UCSD-AML1 (cell line): ENCODE results near the gene MYDGF.
A peak's percentile ranks its signal among the peaks of the same experiment; 100 is the strongest.

Source experiments
- DNase-seq: peaks from one replicate; lab custom pipeline; 2025; ENCODE audit not compliant: unreplicated experiment; lab: John Stamatoyannopoulos, UW

MYDGF gene

DNA sequence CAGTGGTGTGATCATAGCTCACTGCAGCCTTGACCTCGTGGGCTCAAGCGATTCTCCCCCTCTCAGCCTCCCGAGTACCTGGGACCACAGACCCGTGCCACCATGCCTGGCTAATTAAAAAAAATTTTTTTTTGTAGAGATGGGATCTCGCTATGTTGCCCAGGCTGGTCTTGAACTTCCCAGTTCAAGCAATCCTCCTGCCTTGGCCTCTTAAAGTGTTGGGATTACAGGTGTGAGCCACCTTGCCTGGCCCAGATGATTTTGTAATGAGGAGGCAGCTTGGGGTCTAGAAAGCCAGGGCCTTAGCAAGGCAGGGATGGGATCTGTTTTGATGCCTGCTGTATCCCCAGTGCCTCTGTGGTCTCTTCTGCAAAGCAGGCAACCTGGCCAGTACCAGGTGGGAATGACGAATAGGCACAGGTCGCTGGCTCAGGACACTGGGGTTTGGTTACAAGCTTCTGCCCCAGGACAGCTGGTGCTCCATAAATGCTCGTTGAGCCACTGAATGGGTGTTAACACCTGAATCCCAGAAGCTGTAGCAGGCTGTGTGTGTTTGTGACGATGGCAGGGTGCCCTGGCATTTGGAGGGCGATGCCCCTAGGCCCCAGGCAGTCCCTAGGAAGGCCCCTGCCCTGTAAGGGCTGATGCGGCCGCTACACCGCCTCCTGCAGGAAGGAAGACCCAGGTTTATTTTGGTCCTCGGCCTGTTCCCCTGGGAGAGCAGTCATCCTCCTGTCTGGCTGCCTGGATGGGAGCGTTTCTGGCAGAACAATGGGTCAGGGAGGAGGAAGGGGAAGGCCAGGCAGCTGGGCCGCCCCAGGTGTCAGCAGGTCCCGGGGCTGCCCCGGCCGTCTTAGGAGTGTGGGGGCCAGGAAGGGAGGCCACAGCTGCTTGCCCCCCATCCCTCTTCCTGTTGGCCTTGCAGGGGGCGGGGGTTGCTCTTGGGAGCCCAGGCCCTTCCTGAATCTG is 22.2 kb downstream of the MYDGF start:
- peak; percentile 71 for DNase-seq

DNA sequence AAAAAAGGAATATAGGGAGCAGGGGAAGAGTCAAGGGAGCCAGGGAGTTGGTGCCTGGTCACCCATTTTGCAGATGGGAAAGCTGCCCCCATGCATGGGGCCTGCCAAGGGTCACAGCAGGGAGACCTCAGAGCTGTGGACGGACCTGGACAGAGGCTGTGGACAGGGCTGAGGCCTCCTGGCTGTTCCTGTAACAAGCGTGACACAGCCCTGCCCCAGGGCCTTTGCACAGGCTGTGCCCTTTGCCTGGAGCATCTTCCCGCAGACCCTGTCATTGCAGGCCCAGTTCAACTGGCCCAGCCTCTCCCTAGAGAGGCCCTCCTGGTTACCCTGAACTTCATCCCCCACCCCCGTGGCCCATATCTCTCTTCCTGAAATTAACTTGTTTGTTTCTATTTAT is 24.4 kb downstream of the MYDGF start:
- no peak for DNase-seq

DNA sequence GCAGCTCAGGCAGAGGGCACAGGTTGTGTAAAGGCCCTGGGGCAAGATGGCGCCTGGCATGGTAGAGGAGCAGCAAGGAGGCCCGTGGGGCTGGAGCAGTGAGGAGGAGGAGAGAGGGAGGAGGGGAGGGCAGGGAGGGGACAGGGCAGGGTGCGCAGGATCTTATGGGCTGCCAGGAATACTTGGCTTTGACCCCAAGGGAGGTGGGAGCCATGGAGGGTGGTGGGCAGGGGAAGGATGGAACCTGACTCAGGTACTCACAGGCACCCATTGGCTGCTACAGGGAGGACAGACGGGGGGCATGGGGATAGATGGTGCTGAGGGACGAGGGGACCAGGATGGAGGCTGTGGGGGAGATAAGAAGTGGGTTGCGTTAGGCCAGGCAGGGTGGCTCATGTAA is 27.5 kb downstream of the MYDGF start:
- no peak for DNase-seq

DNA sequence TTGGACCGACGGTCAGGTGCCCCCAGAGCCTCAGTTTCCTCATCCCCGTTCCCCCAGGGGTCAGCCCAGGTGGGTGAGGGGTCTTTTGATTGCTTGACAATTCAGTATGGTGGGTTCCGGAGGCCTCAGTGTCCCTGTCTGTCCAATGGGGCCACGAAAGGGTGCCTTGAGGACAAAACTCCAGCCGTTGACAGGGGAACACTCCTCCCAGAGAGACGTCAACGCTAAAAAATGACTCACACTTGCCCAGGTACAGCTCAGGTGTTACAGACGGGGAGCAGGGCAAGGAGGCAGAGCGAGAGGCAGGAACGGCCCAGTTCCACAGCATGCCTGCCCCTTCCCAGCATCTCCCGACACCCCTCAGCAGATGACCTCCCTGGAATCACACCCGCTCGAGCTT is 29.0 kb downstream of the MYDGF start:
- DNase-seq, result no peak

GRCh38 chr19:4640247-4641000 is 29.7 kb downstream of the MYDGF start:
- no peak for DNase-seq

- DNase-seq, result no peak
Observed at GRCh38 chr19:4639531-4640246, 30.5 kb downstream of the MYDGF start.

GRCh38 chr19:4638828-4639530 is 31.2 kb downstream of the MYDGF start, which contains the start of gene TNFAIP8L1:
TNFAIP8L1 (plus strand) TSS chr19:4639516; CDS start chr19:4651870, 12,354 bp downstream.
- peak; percentile 99 for DNase-seq

- DNase-seq, result peak; percentile 31
Observed at GRCh38 chr19:4638317-4638716, 31.8 kb downstream of the MYDGF start.

DNA sequence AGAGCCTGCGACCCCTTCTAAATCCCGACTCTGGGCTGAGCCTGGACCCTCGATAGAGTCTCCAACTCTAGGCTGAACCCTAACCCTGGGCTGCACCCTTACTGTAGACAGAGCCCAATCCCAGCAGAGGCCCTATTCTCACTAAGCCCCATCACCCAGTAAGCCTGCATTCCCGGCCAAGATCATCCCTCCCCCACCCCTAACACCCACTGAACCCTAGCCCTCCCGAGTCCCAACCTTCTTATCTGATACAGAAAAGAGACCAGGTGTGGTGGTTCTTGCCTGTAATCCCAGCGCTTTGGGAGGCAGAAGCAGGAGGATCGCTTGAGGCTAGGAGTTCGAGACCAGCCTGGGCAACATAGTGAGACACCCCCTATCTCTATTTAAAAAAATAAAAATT is 33.4 kb downstream of the MYDGF start:
- no peak for DNase-seq

GRCh38 chr19:4636151-4636717 is 33.9 kb downstream of the MYDGF start:
- peak; percentile 82 for DNase-seq

DNA sequence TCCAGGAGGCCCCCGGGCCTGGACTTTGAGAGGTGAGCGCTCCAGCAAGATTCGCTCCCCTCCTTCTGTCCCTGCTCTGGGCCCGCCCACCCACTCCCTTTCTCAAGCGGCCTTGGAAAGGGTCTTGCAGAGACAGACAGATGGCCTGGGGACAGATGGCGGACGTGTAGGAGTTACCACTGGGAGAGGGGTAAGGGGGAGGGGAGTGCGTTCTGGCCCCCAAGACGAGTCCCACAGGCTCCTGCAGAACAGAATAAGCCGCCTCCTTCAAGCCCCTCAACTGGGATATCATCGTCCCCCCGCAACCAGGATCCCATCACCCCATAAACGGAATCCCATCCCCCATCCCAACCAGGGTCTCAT is 34.4 kb downstream of the MYDGF start:
- DNase-seq, result no peak

GRCh38 chr19:4633140-4633967 is 36.8 kb downstream of the MYDGF start:
- peak; percentile 81 for DNase-seq

GRCh38 chr19:4624733-4625362 is 45.3 kb downstream of the MYDGF start:
- peak; percentile 51 for DNase-seq

DNA sequence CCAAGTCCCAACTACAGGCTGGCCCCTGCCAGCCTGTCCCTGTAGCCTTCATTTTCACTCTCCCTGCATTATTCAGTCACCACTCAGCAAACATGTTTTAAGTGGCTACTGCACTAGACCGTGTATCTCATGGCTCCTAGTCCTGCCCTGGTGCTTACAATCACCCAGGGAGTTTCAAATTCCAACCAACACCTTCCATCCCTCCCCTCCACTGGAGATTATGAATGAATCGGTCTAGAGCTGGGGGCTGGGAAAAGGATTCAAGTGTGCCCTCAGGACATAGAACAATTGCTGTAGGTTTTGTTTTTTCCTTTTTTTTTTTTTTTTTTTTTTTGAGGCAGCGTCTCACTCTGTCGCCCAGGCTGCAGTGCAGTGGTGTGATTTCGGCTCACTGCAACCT is 45.8 kb downstream of the MYDGF start:
- DNase-seq, result no peak

- DNase-seq, result no peak
Observed at GRCh38 chr19:4622695-4623421, 47.3 kb downstream of the MYDGF start.

GRCh38 chr19:4620675-4621074 is 49.5 kb downstream of the MYDGF start:
- DNase-seq, result no peak

GRCh38 chr19:4619668-4620294 is 50.4 kb downstream of the MYDGF start:
- DNase-seq, result no peak

- DNase-seq, result no peak
Observed at GRCh38 chr19:4618019-4618418, 52.1 kb downstream of the MYDGF start.
